HepG2 (cell line): Measurements from ENCODE around the gene BCL7A. TPM values are rescaled to one million over a fixed set of nuclear protein-coding genes. Genes with fewer than 3 reads are reported as not detected.

Experiments used
- FOXP1 ChIP-seq, 2 experiments: fragments of 450-650 bp in 1 of 2; IDR thresholded peaks; 2 replicates each; pipeline ENCODE4 v1.6.1; 2017 to 2018; ENCODE audit warnings: antibody characterized with exemption in 1 of 2
- HCFC1 ChIP-seq: fragments of 150-350 bp; IDR thresholded peaks from 2 replicates; pipeline ENCODE4 v1.6.1; 2014; ENCODE audit warnings: low read depth, low read length
- HMG20A ChIP-seq: IDR thresholded peaks from 2 replicates; pipeline ENCODE4 v1.6.1; 2016; ENCODE audit warnings: borderline replicate concordance
- IRF2 ChIP-seq: IDR thresholded peaks from 2 replicates; pipeline ENCODE4 v1.6.1; 2018; ENCODE audit warnings: missing genetic modification reagents, missing compliant biosample characterization
- KDM2A ChIP-seq: sonication (generic); formaldehyde crosslinking; IDR thresholded peaks from 2 replicates; pipeline ENCODE4 v1.4.0; 2020; ENCODE audit warnings: low read depth, missing genetic modification reagents, borderline replicate concordance
- KLF16 ChIP-seq, 2 experiments: sonication (generic) in 1 of 2; formaldehyde crosslinking in 1 of 2; IDR thresholded peaks; 2 replicates each; pipeline versions ENCODE4 v1.6.1 to v1.8.0; 2016 to 2023; ENCODE audit warnings: missing genetic modification reagents in 2 of 2, missing compliant biosample characterization in 1 of 2
- MXI1 ChIP-seq: IDR thresholded peaks from 3 replicates; pipeline ENCODE4 v1.6.1; 2012; ENCODE audit warnings: low read depth, low read length, inconsistent platforms, borderline replicate concordance
- NFKB2 ChIP-seq: sonication (generic); formaldehyde crosslinking; IDR thresholded peaks from 2 replicates; pipeline ENCODE4 v1.4.0; 2020; ENCODE audit warnings: missing genetic modification reagents, borderline replicate concordance
- POLR2A ChIP-seq, 2 experiments: IDR thresholded peaks; 2 replicates each; pipeline ENCODE4 v1.6.1; 2011; ENCODE audit warnings: low read depth in 2 of 2, low read length in 2 of 2, mild to moderate bottlenecking in 1 of 2, moderate library complexity in 1 of 2; ENCODE audit not compliant: insufficient read depth in 1 of 2
- RAD21 ChIP-seq: fragments of 450-650 bp; formaldehyde crosslinking; IDR thresholded peaks from 2 replicates; pipeline ENCODE4 v1.5.0; 2020; ENCODE audit warnings: mild to moderate bottlenecking
- RERE ChIP-seq: IDR thresholded peaks from 2 replicates; pipeline ENCODE4 v1.6.1; 2016; ENCODE audit warnings: low read depth, missing genetic modification reagents, missing compliant biosample characterization
- RXRB ChIP-seq: IDR thresholded peaks from 2 replicates; pipeline ENCODE4 v1.6.1; 2016; ENCODE audit warnings: borderline replicate concordance, missing genetic modification reagents, missing compliant biosample characterization
- SMYD3 ChIP-seq: sonication (generic); formaldehyde crosslinking; IDR thresholded peaks from 2 replicates; pipeline ENCODE4 v1.8.1; 2023; ENCODE audit warnings: mild to moderate bottlenecking, missing genetic modification reagents
- TEAD3 ChIP-seq: optimal IDR thresholded peaks from 2 replicates; pipeline ENCODE3; 2016; ENCODE audit warnings: borderline replicate concordance
- THRA ChIP-seq: sonication (generic); formaldehyde crosslinking; IDR thresholded peaks from 2 replicates; pipeline ENCODE4 v1.4.0; 2020; ENCODE audit warnings: missing genetic modification reagents, borderline replicate concordance
- ZFAT ChIP-seq: sonication (generic); formaldehyde crosslinking; conservative IDR thresholded peaks from 2 replicates; pipeline ENCODE4 v1.8.1; 2023; ENCODE audit warnings: missing genetic modification reagents, inconsistent platforms
- ZMAT3 ChIP-seq: sonication (generic); formaldehyde crosslinking; conservative IDR thresholded peaks from 2 replicates; pipeline ENCODE4 v1.7.0; 2021; ENCODE audit warnings: missing genetic modification reagents
- ZMYM3 ChIP-seq: sonication (generic); formaldehyde crosslinking; IDR thresholded peaks from 2 replicates; pipeline ENCODE4 v1.5.1; 2020; ENCODE audit warnings: mild to moderate bottlenecking, missing genetic modification reagents
- ZNF3 ChIP-seq: IDR thresholded peaks from 2 replicates; pipeline ENCODE4 v1.7.0; 2017; ENCODE audit warnings: inconsistent platforms
- ZNF430 ChIP-seq: sonication (generic); formaldehyde crosslinking; IDR thresholded peaks from 2 replicates; pipeline ENCODE4 v1.9.0; 2021; ENCODE audit warnings: mild to moderate bottlenecking, missing genetic modification reagents
- ZNF44 ChIP-seq: sonication (generic); formaldehyde crosslinking; IDR thresholded peaks from 2 replicates; pipeline ENCODE4 v1.5.1; 2020; ENCODE audit warnings: mild to moderate bottlenecking, missing genetic modification reagents
- ZNF619 ChIP-seq: sonication (generic); formaldehyde crosslinking; IDR thresholded peaks from 2 replicates; pipeline ENCODE4 v1.4.0; 2020; ENCODE audit warnings: mild to moderate bottlenecking, missing genetic modification reagents
- ZNF770 ChIP-seq: sonication (generic); formaldehyde crosslinking; IDR thresholded peaks from 2 replicates; pipeline ENCODE4 v1.5.0; 2020; ENCODE audit warnings: mild to moderate bottlenecking, missing genetic modification reagents
- polyA plus RNA-seq, 8 experiments: library from polyadenylated mRNA; depleted of rRNA in 3 of 8; stranded (reverse) in 7 of 8; unstranded in 1 of 8; fragments of >200 nt; fragmentation: Illumina TruSeq in 4 of 8; extraction: Trizol in 4 of 8; gene quantifications; 2 replicates each; pipeline versions ENCODE4 v1.2.1 to v1.2.3, GENCODE V29; 2011 to 2016; ENCODE audit warnings: low read depth in 4 of 8, missing spikeins in 1 of 8, mixed read lengths in 1 of 8; ENCODE audit not compliant: insufficient read depth in 1 of 8
- total RNA-seq, 5 experiments: library from RNA; depleted of rRNA; stranded (reverse); fragments of >200 nt; fragmentation: Illumina TruSeq; extraction: Trizol; gene quantifications; 2 replicates each; pipeline ENCODE4 v1.2.3, GENCODE V29; 2016; ENCODE audit warnings: low read depth in 1 of 5

BCL7A gene
- total and polyA plus RNA-seq, 2 of the 13 experiments (the other 11 are each of a cell fraction or from before 2014, with no cell fraction given), result 4.1 to 6.2 TPM

DNA sequence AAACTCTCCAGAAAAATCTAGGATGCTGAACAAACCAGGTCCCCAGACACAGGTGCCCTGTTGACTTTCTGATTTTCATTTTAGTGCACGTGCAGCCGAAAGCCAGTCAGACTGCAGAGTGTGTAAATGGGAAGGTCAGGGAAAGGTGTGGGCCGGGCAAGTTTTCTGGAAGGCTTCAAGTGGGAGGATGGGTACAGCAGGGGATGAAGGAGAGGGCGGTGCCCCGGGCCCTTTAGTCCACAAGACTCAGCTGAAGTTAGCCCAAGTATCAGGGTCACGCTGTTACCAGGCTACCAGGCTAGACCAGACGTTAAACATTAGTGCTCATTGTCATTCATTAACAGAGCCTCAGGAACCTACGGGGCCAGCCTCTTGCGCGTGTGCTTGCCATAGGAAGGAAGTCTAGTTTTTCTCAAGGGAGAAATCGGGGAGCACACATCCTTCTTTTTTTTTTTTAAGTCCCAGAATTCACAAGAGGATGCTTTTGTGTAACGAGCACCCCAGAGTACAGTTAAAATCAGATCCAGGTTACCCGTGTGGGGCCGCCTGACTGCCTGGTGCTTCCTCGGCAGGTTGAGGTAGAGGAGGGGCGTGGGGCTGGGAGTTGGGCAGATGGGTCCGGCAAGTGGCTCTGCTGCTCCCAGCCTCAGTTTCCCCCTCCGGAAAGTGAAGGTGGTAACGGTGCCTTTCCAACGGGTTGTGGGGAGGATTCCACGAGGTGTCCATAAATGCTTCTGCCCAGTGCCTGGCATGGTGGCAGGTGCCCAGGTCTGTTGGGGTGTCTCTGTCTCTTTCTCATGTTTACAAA lies 19.1 kb downstream of the BCL7A start (continued):
- TF ChIP-seq RXRB (CRISPR knock-in tag), result peak; percentile 70; the same call in 1 of the 2 replicates
- TF ChIP-seq KLF16 (CRISPR knock-in tag; IDR thresholded peaks at IDR 0.05), result peak in 1 of 2 experiments; percentile 22; a peak in 1 of 4 replicates
- no peak for TF ChIP-seq HCFC1
- no peak for TF ChIP-seq ZNF619 (CRISPR knock-in tag)
- TF ChIP-seq SMYD3, result no peak
- no peak for TF ChIP-seq NFKB2
- TF ChIP-seq ZMAT3 (CRISPR knock-in tag), result no peak
- TF ChIP-seq THRA (CRISPR knock-in tag), result 0 out of 2 replicates have a peak, but pooled peaks have one; percentile 29
- no peak for TF ChIP-seq ZNF770 (CRISPR knock-in tag)
- TF ChIP-seq ZFAT (CRISPR knock-in tag), result no peak
- TF ChIP-seq ZMYM3, result no peak
- TF ChIP-seq FOXP1 (IDR thresholded peaks at IDR 0.05), result no peak
- TF ChIP-seq FOXP1 (CRISPR knock-in tag; IDR thresholded peaks at IDR 0.05), result no peak
- TF ChIP-seq POLR2A (IDR thresholded peaks at IDR 0.05; ENCODE audit: insufficient read depth in 1 of 2, low read depth in 2 of 2, low read length in 2 of 2), result no peak
- 0 out of 2 replicates have a peak, but pooled peaks have one; percentile 35 for TF ChIP-seq IRF2 (CRISPR knock-in tag)
- TF ChIP-seq TEAD3 (CRISPR knock-in tag), result no peak
- TF ChIP-seq HMG20A (CRISPR knock-in tag), result peak; percentile 24; the same call in 1 of the 2 replicates
- 0 out of 2 replicates have a peak, but pooled peaks have one; percentile 46 for TF ChIP-seq ZNF3 (CRISPR knock-in tag)
- no peak for TF ChIP-seq RERE (CRISPR knock-in tag)
- TF ChIP-seq MXI1, result no peak
- no peak for TF ChIP-seq ZNF430
- TF ChIP-seq ZNF44 (CRISPR knock-in tag), result no peak
- 0 out of 2 replicates have a peak, but pooled peaks have one; percentile 23 for TF ChIP-seq KDM2A (CRISPR knock-in tag)
- TF ChIP-seq RAD21 (CRISPR knock-in tag), result no peak
